DMS 273 (cell line): ENCODE data around the gene SEC23IP.
"Not testable (repeated sequence)": the region's sequence is repeated elsewhere in the genome, so short reads cannot be mapped to it uniquely, and the experiment has no call there.

Experiments
- DNase-seq: peaks from one replicate; lab custom pipeline; 2025; ENCODE audit not compliant: unreplicated experiment; lab: John Stamatoyannopoulos, UW

Gene SEC23IP

DNA sequence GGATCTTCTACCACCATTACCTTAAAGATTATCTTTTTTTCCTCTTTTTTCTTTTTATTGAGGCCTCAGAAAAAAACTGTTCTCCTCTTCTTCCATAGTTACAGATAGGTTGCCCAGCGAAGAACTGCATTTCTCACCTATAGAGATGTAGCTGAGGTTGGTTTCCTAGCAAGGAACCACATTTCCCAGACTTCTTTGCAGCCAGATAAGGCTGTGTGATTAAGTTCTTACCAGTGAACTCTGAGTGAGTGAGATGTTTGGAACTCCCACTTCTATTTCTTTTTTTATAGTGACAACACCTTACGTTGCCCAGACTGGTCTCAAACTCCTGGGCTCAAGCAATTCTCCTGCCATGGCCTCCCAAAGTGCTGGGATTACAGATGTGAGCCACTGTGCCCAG is 14.0 kb upstream of the SEC23IP start:
- DNase-seq = no peak

GRCh38 chr10:119883901-119884611 is 8.5 kb upstream of the SEC23IP start:
- DNase-seq = not testable (repeated sequence)

- DNase-seq = not testable (repeated sequence)
These were observed 6.5 kb upstream of the SEC23IP start for GRCh38 chr10:119886070-119886469.

DNA sequence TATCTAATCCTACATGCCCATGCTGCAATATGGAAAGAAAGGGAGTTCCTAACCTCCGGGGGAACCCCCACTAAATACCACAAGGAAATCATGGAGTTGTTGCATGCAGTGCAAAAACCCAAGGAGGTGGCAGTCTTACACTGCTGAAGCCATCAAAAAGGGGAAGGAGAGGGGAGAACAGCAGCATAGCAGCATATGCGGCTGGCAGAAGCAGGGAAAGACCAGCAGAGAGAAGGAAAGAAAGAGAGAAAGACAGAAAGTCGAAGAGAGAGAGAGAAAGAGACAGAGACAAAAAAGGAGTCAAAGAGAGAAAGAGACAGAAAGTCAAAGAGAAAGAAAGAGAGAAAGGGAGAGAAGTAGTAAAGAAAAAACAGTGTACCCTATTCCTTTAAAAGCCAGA is 3.8 kb upstream of the SEC23IP start:
- DNase-seq = not testable (repeated sequence)

DNA sequence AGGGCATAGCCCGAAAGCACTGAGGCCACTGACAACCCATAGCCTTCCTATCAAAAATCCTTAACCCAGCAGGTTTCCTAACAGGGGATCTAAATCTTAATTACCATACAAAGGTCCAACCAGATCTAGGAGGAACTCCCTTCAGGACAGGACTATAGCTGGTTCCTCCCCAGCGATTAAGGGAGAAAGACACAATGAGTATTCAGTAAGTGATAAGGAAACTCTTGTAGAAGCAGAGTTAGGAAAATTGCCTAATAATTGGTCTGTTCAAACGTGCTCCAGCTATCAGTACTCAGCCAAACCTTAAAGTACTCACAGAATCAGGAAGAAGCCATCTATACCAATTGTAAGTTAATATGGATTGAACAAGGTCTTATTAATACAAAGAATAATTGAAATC is 3.3 kb upstream of the SEC23IP start:
- not testable (repeated sequence) for DNase-seq

GRCh38 chr10:119890307-119890706 is 2.2 kb upstream of the SEC23IP start:
- not testable (repeated sequence) for DNase-seq

DNA sequence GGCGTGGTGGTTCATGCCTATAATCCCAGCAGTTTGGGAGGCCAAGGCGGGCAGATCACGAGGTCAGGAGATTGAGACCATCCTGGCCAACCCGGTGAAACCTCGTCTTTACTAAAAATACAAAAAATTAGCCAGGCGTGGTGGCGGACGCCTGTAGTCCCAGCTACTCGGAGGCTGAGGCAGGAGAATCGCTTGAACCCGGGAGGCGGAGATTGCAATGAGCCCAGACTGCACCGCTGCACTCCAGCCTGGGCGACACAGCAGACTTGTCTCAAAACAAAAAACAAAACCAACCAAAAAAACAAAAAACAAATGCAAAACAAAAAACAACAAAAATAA is 712 bp upstream of the SEC23IP start:
- not testable (repeated sequence) for DNase-seq

DNA sequence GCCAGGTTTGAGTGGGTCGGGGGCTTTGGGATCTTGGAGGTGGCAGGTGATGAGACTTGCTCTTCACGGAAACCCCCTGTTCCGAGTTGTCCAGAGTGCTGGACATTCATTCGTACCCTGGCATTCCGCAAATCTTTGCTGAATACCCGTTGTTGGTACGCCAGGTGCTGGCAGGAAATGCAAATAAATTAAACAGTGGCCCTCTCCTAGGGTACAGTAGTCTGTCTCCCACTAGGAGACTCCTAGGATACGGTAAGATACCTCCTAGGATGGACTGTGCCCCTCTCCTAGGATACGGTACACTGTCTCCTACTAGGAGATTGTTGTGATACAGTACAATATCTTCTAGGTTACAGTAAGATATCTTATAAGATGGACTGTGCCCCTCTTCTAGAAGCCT is 544 bp downstream of the SEC23IP start:
- peak; percentile 17 for DNase-seq

DNA sequence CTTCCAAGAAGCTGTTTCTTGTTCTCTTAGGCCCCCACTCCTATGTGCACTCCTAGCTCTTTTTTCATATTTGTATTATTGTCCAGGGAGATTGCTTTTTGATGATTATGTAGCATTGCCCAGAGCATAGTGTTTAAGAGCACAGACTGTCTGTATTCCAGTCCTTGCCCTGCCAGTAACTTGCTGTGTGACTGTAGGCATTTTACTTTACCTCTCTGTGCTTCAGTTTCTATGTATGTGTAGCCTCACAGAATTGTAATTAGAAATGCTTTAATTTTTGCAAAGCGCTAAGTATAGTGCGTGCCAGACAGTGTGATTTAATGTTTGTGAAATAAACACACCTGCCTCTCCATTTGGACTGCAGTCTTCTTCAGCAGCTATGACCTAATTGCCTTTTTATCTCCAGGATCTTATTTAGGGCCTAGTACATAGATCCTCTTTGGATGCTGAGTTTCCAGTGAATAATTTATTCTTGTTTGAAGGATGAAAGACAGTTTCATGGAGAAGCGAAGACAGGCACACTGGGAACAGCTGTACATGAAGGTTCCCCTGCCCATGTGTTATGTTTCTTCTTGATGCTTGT is 1.4 kb downstream of the SEC23IP start:
- no peak for DNase-seq

GRCh38 chr10:119896061-119896655 is 3.6 kb downstream of the SEC23IP start:
- DNase-seq = no peak

DNA sequence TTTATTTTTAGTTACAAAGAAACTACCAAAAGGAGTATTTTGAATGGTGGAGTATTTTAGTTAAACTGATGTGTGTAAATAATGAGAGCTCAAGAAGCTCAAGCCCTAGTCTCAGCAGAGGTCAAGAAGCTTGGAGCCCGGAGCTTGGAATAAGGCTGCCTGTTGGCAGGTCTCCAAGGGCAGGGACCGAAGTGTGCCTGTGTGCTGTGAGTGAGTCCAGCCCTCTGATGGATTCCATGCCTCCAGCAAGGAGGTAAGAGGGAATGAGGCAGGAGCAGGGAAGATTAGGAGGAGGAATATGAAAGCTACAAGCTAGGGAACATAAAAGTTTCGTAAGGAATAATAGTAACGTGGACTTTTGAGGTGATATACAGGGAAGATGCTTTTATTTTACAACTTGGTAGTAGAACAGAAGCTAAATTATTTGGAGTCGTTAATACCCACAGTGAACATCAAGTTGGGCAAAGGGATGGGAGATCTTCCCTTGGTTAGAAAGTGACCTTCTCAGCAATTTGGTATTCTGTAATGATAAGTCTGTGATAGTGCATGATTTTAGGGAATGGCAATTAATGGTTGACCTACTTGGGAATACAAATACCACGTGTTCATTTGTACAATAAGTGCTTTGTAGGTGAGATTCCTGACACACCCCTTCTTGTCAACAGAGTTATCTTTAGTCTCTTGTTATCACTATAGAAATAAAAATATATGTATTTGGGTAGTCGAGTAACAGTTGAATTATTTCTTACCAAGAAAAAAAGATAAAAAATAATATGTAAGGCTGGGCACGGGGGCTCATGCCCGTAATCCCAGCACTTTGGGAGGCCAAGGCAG is 4.6 kb downstream of the SEC23IP start:
- peak; percentile 8 for DNase-seq

DNA sequence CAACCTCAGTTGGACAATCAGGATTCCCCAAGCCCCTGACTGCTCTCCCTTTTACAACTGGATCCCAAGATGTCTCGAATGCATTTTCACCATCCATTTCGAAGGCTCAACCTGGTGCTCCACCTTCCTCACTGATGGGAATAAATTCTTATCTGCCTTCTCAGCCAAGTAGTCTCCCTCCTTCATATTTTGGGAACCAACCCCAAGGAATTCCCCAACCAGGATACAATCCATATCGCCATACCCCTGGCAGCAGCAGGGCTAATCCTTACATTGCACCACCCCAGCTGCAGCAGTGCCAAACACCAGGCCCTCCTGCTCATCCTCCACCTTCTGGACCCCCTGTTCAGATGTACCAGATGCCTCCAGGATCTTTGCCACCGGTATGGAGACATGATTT is 6.0 kb downstream of the SEC23IP start:
- DNase-seq = no peak

- no peak for DNase-seq
These were observed 11.6 kb downstream of the SEC23IP start for GRCh38 chr10:119903946-119904666.

DNA sequence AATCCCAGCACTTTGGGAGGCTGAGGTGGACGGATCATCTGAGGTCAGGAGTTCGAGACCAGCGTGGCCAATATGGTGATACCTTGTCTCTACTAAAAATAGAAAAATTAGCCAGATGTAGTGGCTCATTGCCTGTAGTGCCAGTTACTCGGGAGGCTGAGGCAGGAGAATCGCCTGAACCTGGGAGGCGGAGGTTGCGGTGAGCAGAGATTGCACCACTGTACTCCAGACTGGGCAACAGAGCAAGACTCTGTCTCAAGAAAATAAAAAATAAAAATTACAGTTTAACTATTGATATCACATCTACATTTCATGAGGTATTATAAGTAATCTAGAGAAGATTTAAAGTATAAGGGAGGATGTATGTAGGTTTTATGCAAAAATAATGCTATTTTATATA is 15.2 kb downstream of the SEC23IP start:
- DNase-seq = not testable (repeated sequence)

GRCh38 chr10:119908166-119908565 is 15.6 kb downstream of the SEC23IP start:
- no peak for DNase-seq

- no peak for DNase-seq
These were observed 18.2 kb downstream of the SEC23IP start for GRCh38 chr10:119910689-119911088.

GRCh38 chr10:119917777-119918176 is 25.2 kb downstream of the SEC23IP start:
- no peak for DNase-seq

- no peak for DNase-seq
These were observed 26.7 kb downstream of the SEC23IP start for GRCh38 chr10:119919271-119919670.

- DNase-seq = no peak
These were observed 27.3 kb downstream of the SEC23IP start for GRCh38 chr10:119919826-119920225.

- no peak for DNase-seq
These were observed 35.9 kb downstream of the SEC23IP start for GRCh38 chr10:119928411-119928810.

- DNase-seq = no peak
These were observed 39.3 kb downstream of the SEC23IP start for GRCh38 chr10:119931871-119932270.
